GM12891 (cell line): ENCODE data around the gene RALGPS1.
"Not testable (repeated sequence)": the region's sequence is repeated elsewhere in the genome, so short reads cannot be mapped to it uniquely, and the experiment has no call there.

Source experiments
- DNase-seq: peaks from one replicate; pipeline ENCODE4 v3.0.0; 2011; ENCODE audit warnings: low spot score; ENCODE audit not compliant: insufficient read length
- FAIRE-seq: peaks from 2 replicates; lab custom pipeline; 2011; peaks lifted over from hg19 to GRCh38; lab: Jason Lieb, UNC
- PAX5 ChIP-seq: IDR thresholded peaks from 2 replicates; pipeline ENCODE4 v1.6.1; 2011; ENCODE audit warnings: low read length, moderate library complexity, mild to moderate bottlenecking; ENCODE audit not compliant: insufficient read depth, severe bottlenecking
- POLR2A ChIP-seq: IDR thresholded peaks from 2 replicates; pipeline ENCODE4 v1.6.1; 2011; ENCODE audit warnings: low read depth, low read length, control low read depth
- POLR2AphosphoS5 ChIP-seq: IDR thresholded peaks from 2 replicates; pipeline ENCODE4 v1.6.1; 2011; ENCODE audit warnings: low read depth, low read length, control low read depth
- POU2F2 ChIP-seq: IDR thresholded peaks from 2 replicates; pipeline ENCODE4 v1.6.1; 2011; ENCODE audit warnings: low read depth, mild to moderate bottlenecking, control low read depth, low read length, moderate library complexity
- SPI1 ChIP-seq: IDR thresholded peaks from 2 replicates; pipeline ENCODE4 v1.6.1; 2011; ENCODE audit warnings: low read depth, low read length, control low read depth
- TAF1 ChIP-seq: IDR thresholded peaks from 2 replicates; pipeline ENCODE4 v1.6.1; 2011; ENCODE audit warnings: low read depth, low read length, control low read depth

The RALGPS1 gene

DNA sequence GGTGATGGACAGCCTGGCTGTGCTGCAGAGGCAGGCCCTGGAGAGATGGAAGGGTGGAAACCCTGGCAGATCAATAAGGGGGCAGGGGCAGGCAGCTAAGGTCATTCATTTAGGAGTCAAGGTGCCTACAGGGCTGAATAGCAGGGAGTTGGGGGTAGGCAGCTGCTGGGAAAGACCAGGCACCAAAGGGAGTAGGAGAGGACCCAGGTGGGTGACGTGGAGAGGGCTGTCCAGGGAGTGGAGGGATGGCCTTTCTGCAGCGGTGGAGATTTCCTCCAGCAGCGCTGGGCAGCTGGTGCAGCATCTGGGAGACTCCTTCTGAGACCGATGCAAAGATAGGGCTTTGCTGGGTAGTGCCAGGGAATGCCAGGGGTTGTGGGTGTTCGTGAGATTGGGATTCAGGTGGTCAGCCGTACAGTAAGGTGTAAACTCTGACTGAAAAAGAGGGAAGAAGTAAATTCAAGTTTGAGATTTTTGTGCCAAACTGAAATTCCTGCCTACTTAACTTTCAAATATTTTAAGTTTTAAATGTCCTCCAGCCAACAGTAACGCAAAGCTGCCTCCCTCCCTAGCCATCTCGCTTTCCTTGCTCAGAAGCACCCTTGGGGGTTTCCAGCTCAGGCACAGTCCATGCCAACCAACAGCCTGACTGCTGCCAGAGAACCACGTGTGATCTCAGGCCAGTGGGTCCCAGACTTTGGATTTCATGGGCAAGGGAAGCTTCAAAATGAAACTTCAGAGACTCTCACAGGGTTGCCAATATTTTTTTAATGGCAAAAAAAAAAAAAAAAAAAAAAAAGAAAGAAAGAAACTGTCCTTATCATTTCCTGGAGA, 226.5 kb downstream of the RALGPS1 start:
- FAIRE-seq (no peak), DNase-seq (no peak)
- TF ChIP-seq TAF1 (no peak), POLR2A (no peak), SPI1 (no peak), POLR2AphosphoS5 (no peak), POU2F2 (no peak), PAX5 (no peak)

GRCh38 chr9:127142291-127142690, 227.7 kb downstream of the RALGPS1 start:
- DNase-seq, result no peak
- TF ChIP-seq POLR2AphosphoS5, result no peak
- no peak for TF ChIP-seq POU2F2
- no peak for TF ChIP-seq PAX5
- no peak for TF ChIP-seq TAF1
- TF ChIP-seq POLR2A, result no peak
- TF ChIP-seq SPI1, result no peak
- FAIRE-seq, result no peak

DNA sequence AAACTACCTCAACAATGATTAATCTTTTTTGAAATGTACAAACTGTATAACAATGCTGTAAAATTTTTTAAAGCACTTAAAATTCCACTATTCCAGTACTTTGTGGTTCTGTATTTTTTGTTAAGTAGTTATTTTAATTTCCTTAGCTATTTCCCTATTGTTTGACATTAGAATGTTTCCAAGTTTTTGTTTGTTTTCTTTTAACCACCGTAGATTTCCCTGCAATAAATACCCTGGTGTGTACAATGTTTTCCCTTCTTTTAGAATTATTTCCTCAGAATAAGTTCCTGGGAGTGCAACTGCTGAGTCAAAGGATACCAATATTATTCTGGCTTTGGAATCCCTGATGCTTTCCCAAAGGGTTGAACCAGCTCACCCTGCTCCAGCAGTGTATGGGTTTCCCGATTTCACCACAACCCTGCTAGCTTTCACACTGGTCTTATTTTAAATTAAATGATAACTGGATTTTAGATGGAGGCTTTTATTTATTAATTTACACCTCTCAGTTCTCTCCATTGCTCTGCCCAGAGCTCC, 228.4 kb downstream of the RALGPS1 start:
- FAIRE-seq (no peak), DNase-seq (no peak)
- TF ChIP-seq POLR2A (no peak), PAX5 (no peak), POLR2AphosphoS5 (no peak), POU2F2 (no peak), SPI1 (no peak), TAF1 (no peak)

GRCh38 chr9:127143920-127144465, 229.4 kb downstream of the RALGPS1 start:
- TF ChIP-seq SPI1 (no peak), PAX5 (no peak), POU2F2 (no peak), POLR2AphosphoS5 (no peak), POLR2A (no peak), TAF1 (no peak)
- FAIRE-seq (no peak), DNase-seq (no peak)

- no peak for TF ChIP-seq POU2F2
- FAIRE-seq (no peak), DNase-seq (no peak)
These were observed 230.3 kb downstream of the RALGPS1 start for GRCh38 chr9:127144670-127145445.

GRCh38 chr9:127146841-127147240, 232.3 kb downstream of the RALGPS1 start:
- DNase-seq, FAIRE-seq: not testable (repeated sequence)

DNA sequence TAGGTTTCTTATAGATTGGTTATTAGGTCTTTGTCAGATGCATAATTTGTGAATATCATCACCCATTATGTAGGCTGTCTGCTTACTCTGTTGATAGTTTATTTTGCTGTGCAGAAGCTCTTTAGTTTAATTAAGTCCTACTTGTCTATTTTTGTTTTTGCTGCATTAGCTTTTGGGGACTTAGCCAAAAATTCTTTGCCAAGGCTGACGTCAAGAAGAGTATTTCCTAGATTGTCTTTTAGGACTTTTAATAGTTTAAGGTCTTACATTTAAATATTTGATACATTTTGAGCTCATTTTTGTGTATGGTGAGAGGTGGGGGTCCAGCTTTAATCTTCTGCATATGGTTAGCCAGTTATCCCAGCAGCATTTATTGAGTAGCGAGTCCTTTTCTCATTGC, 232.7 kb downstream of the RALGPS1 start:
- DNase-seq, result no peak
- FAIRE-seq, result no peak
- TF ChIP-seq POLR2A, result no peak
- no peak for TF ChIP-seq POU2F2
- TF ChIP-seq SPI1, result no peak

GRCh38 chr9:127148014-127148413, 233.4 kb downstream of the RALGPS1 start:
- FAIRE-seq, result no peak
- DNase-seq, result no peak
- no peak for TF ChIP-seq PAX5

DNA sequence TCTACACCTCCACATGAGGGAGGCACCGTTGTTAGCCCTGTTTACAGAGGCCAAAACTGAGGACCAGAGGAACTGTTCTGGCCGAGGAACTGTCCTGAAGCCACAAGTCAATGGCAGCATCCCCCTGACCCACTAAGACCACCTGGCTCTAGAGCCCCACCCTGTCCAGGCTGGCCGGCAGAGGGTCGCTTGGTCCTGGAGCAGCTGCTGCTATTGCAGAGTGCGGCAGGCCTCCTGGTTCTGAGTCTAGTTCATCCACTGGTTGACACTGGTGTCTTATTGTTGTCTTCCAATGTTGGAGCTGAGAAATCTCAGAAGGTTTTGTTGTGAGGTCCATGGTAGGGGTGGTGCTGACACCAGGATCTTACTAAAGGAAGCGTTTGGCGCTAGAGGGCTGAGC, 234.4 kb downstream of the RALGPS1 start:
- DNase-seq (no peak), FAIRE-seq (no peak)
- TF ChIP-seq PAX5 (no peak), TAF1 (no peak), POLR2AphosphoS5 (no peak), POLR2A (no peak), POU2F2 (no peak), SPI1 (no peak)

DNA sequence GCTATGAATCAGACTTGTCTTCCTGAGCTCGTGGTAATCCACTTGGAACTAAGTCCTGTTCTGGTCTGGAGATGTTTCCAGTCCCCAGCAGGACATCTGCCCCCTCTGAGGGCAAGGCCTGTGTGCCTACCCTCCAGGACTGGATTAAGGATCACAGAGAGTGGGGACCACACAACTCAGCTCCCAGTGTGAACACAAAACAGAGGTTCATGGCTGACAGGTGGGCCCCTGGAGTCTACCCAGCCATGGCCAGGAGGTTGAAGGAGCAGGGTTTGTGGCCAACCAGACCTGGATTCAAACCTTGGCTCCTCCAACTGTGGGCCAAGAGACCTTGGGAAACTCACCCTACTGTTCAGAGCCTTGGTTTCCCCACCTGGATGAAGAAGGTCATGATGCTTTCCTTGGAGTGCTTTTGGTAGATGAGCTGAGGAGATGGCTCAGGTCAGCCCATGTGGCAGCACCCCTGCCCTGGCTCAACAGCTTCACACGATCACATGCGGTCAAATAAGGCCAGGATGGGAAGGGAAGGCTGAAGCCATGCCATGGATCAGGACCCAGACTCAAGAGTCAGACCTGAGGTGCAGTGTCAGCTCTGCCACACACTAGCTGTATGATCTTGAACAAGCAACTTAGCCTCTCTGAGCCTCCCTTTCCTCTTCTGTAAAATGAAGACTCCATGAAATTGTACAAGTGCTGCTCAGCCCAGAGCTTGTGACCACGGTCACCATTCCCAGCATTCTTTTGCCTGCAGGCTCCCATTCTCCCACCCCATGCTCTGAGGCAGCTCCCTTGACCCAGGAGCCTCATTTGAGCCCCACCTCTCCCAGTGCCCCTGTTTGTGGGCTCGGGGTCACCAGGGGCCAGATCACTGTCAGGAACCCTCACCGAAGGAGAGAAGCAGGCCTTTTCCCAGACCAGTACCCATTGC, 235.1 kb downstream of the RALGPS1 start:
- no peak for TF ChIP-seq TAF1
- TF ChIP-seq POLR2A, result no peak
- no peak for TF ChIP-seq POU2F2
- TF ChIP-seq PAX5, result no peak
- no peak for TF ChIP-seq SPI1
- TF ChIP-seq POLR2AphosphoS5, result no peak
- DNase-seq, result no peak
- FAIRE-seq, result no peak
